Breast epithelium (tissue), 3 donors: ENCODE data around the gene E2F7.

Experiments
- POLR2A ChIP-seq: fragments of 450-650 bp; IDR thresholded peaks from one replicate; pipeline ENCODE4 v1.6.1; 2016; ENCODE audit warnings: antibody characterized with exemption, mild to moderate bottlenecking, moderate library complexity
- POLR2AphosphoS5 ChIP-seq, 3 donors: sonication (generic); formaldehyde crosslinking; IDR thresholded peaks; one replicate each; pipeline ENCODE4 v1.6.1; 2017; ENCODE audit warnings: antibody characterized with exemption in 3 of 3
- TF ChIP-seq, protein P1 (sequence below), 3 donors: fragments of 450-650 bp; IDR thresholded peaks; one replicate each; pipeline ENCODE4 v1.5.1; 2016 to 2017; ENCODE audit warnings: antibody characterized with exemption in 3 of 3, mild to moderate bottlenecking in 3 of 3, moderate library complexity in 3 of 3

DNA sequence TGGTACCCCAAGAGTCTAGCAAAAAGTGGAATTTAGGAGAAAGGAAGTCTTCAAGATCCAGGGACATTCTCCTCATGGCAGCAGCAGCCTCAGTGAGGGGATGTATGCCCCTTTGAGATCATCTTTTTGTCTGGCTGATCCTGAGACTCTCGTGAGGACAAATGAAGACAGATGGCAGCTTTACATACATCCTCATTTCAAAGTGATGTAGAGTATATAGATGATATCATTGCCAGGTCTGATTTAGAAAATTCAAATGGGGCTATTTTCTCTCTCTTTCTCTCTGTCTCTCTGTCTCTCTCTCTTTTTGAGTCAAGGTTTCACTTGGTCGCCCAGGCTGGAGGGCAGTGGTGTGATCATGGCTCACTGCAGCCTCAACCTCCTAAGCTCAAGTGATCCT, 61.5 kb downstream of the E2F7 start:
- TF ChIP-seq, protein P1, sequence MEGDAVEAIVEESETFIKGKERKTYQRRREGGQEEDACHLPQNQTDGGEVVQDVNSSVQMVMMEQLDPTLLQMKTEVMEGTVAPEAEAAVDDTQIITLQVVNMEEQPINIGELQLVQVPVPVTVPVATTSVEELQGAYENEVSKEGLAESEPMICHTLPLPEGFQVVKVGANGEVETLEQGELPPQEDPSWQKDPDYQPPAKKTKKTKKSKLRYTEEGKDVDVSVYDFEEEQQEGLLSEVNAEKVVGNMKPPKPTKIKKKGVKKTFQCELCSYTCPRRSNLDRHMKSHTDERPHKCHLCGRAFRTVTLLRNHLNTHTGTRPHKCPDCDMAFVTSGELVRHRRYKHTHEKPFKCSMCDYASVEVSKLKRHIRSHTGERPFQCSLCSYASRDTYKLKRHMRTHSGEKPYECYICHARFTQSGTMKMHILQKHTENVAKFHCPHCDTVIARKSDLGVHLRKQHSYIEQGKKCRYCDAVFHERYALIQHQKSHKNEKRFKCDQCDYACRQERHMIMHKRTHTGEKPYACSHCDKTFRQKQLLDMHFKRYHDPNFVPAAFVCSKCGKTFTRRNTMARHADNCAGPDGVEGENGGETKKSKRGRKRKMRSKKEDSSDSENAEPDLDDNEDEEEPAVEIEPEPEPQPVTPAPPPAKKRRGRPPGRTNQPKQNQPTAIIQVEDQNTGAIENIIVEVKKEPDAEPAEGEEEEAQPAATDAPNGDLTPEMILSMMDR (IDR thresholded peaks at IDR 0.05) = no peak
- TF ChIP-seq POLR2A = no peak
- TF ChIP-seq POLR2AphosphoS5 (IDR thresholded peaks at IDR 0.05) = no peak
